Measurements from ENCODE around the gene LRRC19. TPM values are rescaled to one million over a fixed set of nuclear protein-coding genes. Genes with fewer than 3 reads are reported as not detected.

LRRC19 gene
- total RNA-seq, 2 experiments from 2014 or later: not detected

DNA sequence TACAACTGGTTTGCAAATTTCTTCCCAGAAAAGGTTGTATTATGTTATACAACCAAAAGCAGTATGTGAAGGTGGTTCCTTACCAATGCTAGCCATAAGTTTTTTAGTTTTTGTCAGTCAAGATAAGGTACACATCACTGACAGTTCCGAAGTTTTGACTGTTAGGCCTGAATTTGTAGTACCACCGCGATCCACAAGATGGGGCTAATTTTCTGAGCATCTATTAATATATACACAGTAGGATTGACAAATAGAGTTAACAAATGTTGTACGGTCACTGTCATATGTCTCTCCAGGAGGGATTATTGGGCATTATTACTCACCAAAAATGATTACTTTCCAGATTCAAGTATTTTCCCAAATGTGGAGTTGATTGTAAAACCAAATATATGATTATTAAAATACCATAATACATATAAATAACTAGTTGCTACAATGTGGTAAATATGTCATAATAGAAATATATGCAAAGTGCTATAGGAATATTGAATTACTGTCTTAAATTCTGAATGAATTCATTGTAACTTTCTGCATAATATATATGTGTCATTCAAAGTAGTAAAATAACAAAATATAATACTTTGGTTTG lies 28.4 kb upstream of the LRRC19 start:
- CTCF ChIA-PET (ENCODE audit: unreplicated experiment): no interaction called here
- no peaks in the 10 kb centered on the region for H3K9me3 ChIP-seq (ENCODE audit: low read length)
- DNase-seq (ENCODE audit: low spot score): peak; percentile 48
- no peak overlapping the region for H2AFZ ChIP-seq (ENCODE audit: low read length)
- H3K4me3 ChIP-seq (ENCODE audit: low read depth, low read length, poor library complexity, severe bottlenecking): no peak overlapping the region
- POLR2A ChIA-PET: no interaction called here
- no peaks in the 10 kb centered on the region for H3K4me1 ChIP-seq (ENCODE audit: insufficient read depth, low read length, poor library complexity, severe bottlenecking)
- H3K4me2 ChIP-seq (ENCODE audit: low read length): no peak overlapping the region
- H3K36me3 ChIP-seq (ENCODE audit: insufficient read depth, low read length): no peaks in the 10 kb centered on the region
- H3K27ac ChIP-seq (ENCODE audit: low read depth, low read length, poor library complexity, severe bottlenecking): no peak overlapping the region
- intact Hi-C loops (cut with micrococcal nuclease; ENCODE audit: unreplicated experiment): loop anchor here (2.0 kb wide), 2 partner anchors 21 to 243 kb away; no protein-coding TSS in a partner anchor
- no peaks in the 10 kb centered on the region for H4K20me1 ChIP-seq (ENCODE audit: insufficient read depth, low read length)
- H3K79me2 ChIP-seq (ENCODE audit: insufficient read depth, low read depth, low read length): no peaks in the 10 kb centered on the region
- no peaks in the 10 kb centered on the region for H3K9me2 ChIP-seq (ENCODE audit: insufficient read depth, low read length)
- BruUV-seq (replicated peaks): no TSS peak
- TF ChIP-seq EZH2phosphoT487 (IDR thresholded peaks at IDR 0.05; ENCODE audit: borderline replicate concordance, low read depth, low read length): no peak
- TF ChIP-seq, protein P1, sequence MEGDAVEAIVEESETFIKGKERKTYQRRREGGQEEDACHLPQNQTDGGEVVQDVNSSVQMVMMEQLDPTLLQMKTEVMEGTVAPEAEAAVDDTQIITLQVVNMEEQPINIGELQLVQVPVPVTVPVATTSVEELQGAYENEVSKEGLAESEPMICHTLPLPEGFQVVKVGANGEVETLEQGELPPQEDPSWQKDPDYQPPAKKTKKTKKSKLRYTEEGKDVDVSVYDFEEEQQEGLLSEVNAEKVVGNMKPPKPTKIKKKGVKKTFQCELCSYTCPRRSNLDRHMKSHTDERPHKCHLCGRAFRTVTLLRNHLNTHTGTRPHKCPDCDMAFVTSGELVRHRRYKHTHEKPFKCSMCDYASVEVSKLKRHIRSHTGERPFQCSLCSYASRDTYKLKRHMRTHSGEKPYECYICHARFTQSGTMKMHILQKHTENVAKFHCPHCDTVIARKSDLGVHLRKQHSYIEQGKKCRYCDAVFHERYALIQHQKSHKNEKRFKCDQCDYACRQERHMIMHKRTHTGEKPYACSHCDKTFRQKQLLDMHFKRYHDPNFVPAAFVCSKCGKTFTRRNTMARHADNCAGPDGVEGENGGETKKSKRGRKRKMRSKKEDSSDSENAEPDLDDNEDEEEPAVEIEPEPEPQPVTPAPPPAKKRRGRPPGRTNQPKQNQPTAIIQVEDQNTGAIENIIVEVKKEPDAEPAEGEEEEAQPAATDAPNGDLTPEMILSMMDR (conservative IDR thresholded peaks at IDR 0.05; ENCODE audit: low read length): peak; percentile 94

DNA sequence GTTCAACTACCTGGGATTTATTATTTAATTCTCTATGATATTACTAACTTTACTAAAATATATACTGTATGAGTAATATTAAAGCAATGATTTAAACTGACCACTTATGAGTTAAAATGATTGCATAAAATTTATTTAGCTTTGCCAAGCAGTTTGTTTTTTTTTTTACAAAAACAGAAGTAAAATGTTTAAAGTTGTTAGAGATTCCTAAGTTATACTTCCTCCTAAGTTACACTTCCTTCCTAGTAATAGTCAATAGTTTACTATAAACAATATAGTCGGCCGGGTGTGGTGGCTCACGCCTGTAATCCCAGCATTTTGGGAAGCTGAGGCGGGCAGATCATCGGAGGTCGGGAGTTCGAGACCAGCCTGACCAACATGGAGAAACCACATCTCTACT lies 23.7 kb upstream of the LRRC19 start:
- ChIA-PET POLR2A (interaction anchor here (1.1 kb wide), 1 partner anchor 13 kb away, joined by 4 read pairs; no protein-coding TSS in a partner anchor), CTCF (ENCODE audit: unreplicated experiment) (no interaction called here)
- Histone ChIP-seq H2AFZ (ENCODE audit: low read length) (no peak overlapping the region), H4K20me1 (ENCODE audit: insufficient read depth, low read length) (no peaks in the 10 kb centered on the region), H3K4me1 (ENCODE audit: insufficient read depth, low read length, poor library complexity, severe bottlenecking) (no peaks in the 10 kb centered on the region), H3K79me2 (ENCODE audit: insufficient read depth, low read depth, low read length) (no peaks in the 10 kb centered on the region), H3K4me3 (ENCODE audit: low read depth, low read length, poor library complexity, severe bottlenecking) (no peak overlapping the region), H3K9me2 (ENCODE audit: insufficient read depth, low read length) (no peaks in the 10 kb centered on the region), H3K4me2 (ENCODE audit: low read length) (no peak overlapping the region), H3K9me3 (ENCODE audit: low read length) (no peaks in the 10 kb centered on the region), H3K36me3 (ENCODE audit: insufficient read depth, low read length) (no peaks in the 10 kb centered on the region), H3K27ac (ENCODE audit: low read depth, low read length, poor library complexity, severe bottlenecking) (no peak overlapping the region)
- DNase-seq (ENCODE audit: low spot score): no peak
- TF ChIP-seq EZH2phosphoT487 (IDR thresholded peaks at IDR 0.05; ENCODE audit: borderline replicate concordance, low read depth, low read length): no peak
- TF ChIP-seq, protein P1 (conservative IDR thresholded peaks at IDR 0.05; ENCODE audit: low read length): no peak
- intact Hi-C loops (cut with micrococcal nuclease; ENCODE audit: unreplicated experiment): no loop called here
- BruUV-seq (replicated peaks): no TSS peak

DNA sequence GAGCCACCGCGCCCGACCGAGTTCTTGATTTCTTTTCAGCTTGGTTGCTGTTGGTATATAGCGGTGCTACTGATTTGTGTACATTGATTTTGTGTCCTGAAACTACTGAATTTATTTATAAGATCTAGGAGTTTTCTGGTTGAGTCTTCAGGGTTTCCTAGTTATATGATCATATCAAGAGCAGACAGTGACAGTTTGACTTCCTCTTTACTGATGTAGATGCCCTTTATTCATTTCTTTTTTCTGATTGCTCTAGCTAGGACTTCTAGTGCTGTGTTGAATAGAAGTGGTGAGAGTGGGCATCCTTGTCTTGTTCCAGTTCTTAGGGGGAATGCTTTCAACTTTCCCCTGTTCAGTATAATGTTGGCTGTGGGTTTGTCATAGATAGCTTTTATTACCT lies 17.4 kb upstream of the LRRC19 start:
- POLR2A ChIA-PET: interaction anchor here (0.5 kb wide), 1 partner anchor 496 kb away, joined by 3 read pairs; no protein-coding TSS in a partner anchor
- CTCF ChIA-PET (ENCODE audit: unreplicated experiment): no interaction called here
- no peaks in the 10 kb centered on the region for H3K9me3 ChIP-seq (ENCODE audit: low read length)
- no peaks in the 10 kb centered on the region for H3K79me2 ChIP-seq (ENCODE audit: insufficient read depth, low read depth, low read length)
- BruUV-seq (replicated peaks): no TSS peak
- H3K36me3 ChIP-seq (ENCODE audit: insufficient read depth, low read length): no peaks in the 10 kb centered on the region
- no peak overlapping the region for H3K4me3 ChIP-seq (ENCODE audit: low read depth, low read length, poor library complexity, severe bottlenecking)
- intact Hi-C loops (cut with micrococcal nuclease; ENCODE audit: unreplicated experiment): no loop called here
- H3K4me1 ChIP-seq (ENCODE audit: insufficient read depth, low read length, poor library complexity, severe bottlenecking): no peaks in the 10 kb centered on the region
- H3K27ac ChIP-seq (ENCODE audit: low read depth, low read length, poor library complexity, severe bottlenecking): no peak overlapping the region
- H3K9me2 ChIP-seq (ENCODE audit: insufficient read depth, low read length): no peaks in the 10 kb centered on the region
- no peak overlapping the region for H3K4me2 ChIP-seq (ENCODE audit: low read length)
- no peaks in the 10 kb centered on the region for H4K20me1 ChIP-seq (ENCODE audit: insufficient read depth, low read length)
- TF ChIP-seq, protein P1 (conservative IDR thresholded peaks at IDR 0.05; ENCODE audit: low read length): no peak
- TF ChIP-seq EZH2phosphoT487 (IDR thresholded peaks at IDR 0.05; ENCODE audit: borderline replicate concordance, low read depth, low read length): no peak
- H2AFZ ChIP-seq (ENCODE audit: low read length): no peak overlapping the region
- no peak for DNase-seq (ENCODE audit: low spot score)
